ENCODE data around the gene AK8.

AK8 gene

DNA sequence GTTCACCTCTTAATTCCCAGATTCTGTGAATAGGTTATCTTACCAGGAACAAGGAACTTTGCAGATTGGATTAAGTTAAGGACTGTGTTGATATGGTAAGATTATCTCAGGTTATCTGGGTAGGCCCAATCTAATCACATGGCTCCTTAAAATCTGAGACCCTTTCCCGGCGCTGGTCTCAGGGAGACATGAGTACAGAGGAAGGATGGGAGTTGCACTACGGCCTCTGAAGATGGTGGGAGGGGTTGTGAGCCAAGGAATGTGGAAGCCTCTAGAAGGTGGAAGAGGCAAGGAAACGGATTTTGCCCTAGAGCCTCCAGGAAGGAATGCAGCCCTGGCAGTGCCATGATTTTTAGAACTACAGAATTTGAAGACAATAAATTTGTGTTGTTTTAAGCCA, 95.1 kb downstream of the AK8 start:
- H3K4me1 ChIP-seq (ENCODE audit: low read length) = peaks cover 10% of the 10 kb centered on the region
- no peak overlapping the region for H3K9ac ChIP-seq (ENCODE audit: low read length)
- no peaks in the 10 kb centered on the region for H3K79me2 ChIP-seq (ENCODE audit: low read length)
- no peaks in the 10 kb centered on the region for H3K36me3 ChIP-seq (replicated peaks; ENCODE audit: low read depth, low read length)
- no peak overlapping the region for H3K4me2 ChIP-seq (ENCODE audit: low read length)
- H3K27ac ChIP-seq (ENCODE audit: low read length) = no peak overlapping the region
- peaks cover 8% of the 10 kb centered on the region for H3K27me3 ChIP-seq (ENCODE audit: low read depth, low read length)
- no peaks in the 10 kb centered on the region for H4K20me1 ChIP-seq (ENCODE audit: insufficient read depth, low read length)
- TF ChIP-seq EZH2phosphoT487 (IDR thresholded peaks at IDR 0.05; ENCODE audit: low read depth) = no peak
- TF ChIP-seq CTCF (IDR thresholded peaks at IDR 0.05; ENCODE audit: low read depth, low read length) = no peak
- peaks cover 3% of the 10 kb centered on the region; the same call in 1 of the 2 replicates for H3K9me3 ChIP-seq (ENCODE audit: insufficient read depth, low read length)
- no peak overlapping the region for H3K4me3 ChIP-seq (ENCODE audit: low read length)
- H2AFZ ChIP-seq (ENCODE audit: low read depth, low read length) = no peak overlapping the region

GRCh38 chr9:132782037-132782436, 96.0 kb downstream of the AK8 start:
- H3K9ac ChIP-seq (ENCODE audit: low read length) = no peak overlapping the region
- no peak overlapping the region for H3K4me3 ChIP-seq (ENCODE audit: low read length)
- no peak for TF ChIP-seq EZH2phosphoT487 (IDR thresholded peaks at IDR 0.05; ENCODE audit: low read depth)
- TF ChIP-seq CTCF (IDR thresholded peaks at IDR 0.05; ENCODE audit: low read depth, low read length) = no peak
- no peaks in the 10 kb centered on the region for H3K36me3 ChIP-seq (replicated peaks; ENCODE audit: low read depth, low read length)
- no peaks in the 10 kb centered on the region for H3K79me2 ChIP-seq (ENCODE audit: low read length)
- H2AFZ ChIP-seq (ENCODE audit: low read depth, low read length) = no peak overlapping the region
- H3K27me3 ChIP-seq (ENCODE audit: low read depth, low read length) = peaks cover 8% of the 10 kb centered on the region
- H3K9me3 ChIP-seq (ENCODE audit: insufficient read depth, low read length) = no peaks in the 10 kb centered on the region
- no peaks in the 10 kb centered on the region for H4K20me1 ChIP-seq (ENCODE audit: insufficient read depth, low read length)
- peaks cover 10% of the 10 kb centered on the region for H3K4me1 ChIP-seq (ENCODE audit: low read length)
- H3K4me2 ChIP-seq (ENCODE audit: low read length) = no peak overlapping the region
- H3K27ac ChIP-seq (ENCODE audit: low read length) = no peak overlapping the region

GRCh38 chr9:132780230-132781007, 97.7 kb downstream of the AK8 start:
- Histone ChIP-seq H2AFZ (ENCODE audit: low read depth, low read length) (0 out of 2 replicates have a peak overlapping the region, but pooled peaks have one; percentile 53), H3K4me1 (ENCODE audit: low read length) (peaks cover 10% of the 10 kb centered on the region), H3K4me2 (ENCODE audit: low read length) (peak overlapping the region; percentile 42), H3K9me3 (ENCODE audit: insufficient read depth, low read length) (no peaks in the 10 kb centered on the region), H3K79me2 (ENCODE audit: low read length) (no peaks in the 10 kb centered on the region), H3K4me3 (ENCODE audit: low read length) (0 out of 2 replicates have a peak overlapping the region, but pooled peaks have one; percentile 2), H3K27me3 (ENCODE audit: low read depth, low read length) (peaks cover 3% of the 10 kb centered on the region), H3K27ac (ENCODE audit: low read length) (no peak overlapping the region), H3K9ac (ENCODE audit: low read length) (no peak overlapping the region), H3K36me3 (replicated peaks; ENCODE audit: low read depth, low read length) (no peaks in the 10 kb centered on the region), H4K20me1 (ENCODE audit: insufficient read depth, low read length) (no peaks in the 10 kb centered on the region)
- TF ChIP-seq EZH2phosphoT487 (IDR thresholded peaks at IDR 0.05; ENCODE audit: low read depth) (no peak), CTCF (IDR thresholded peaks at IDR 0.05; ENCODE audit: low read depth, low read length) (no peak)

GRCh38 chr9:132776891-132777290, 101.2 kb downstream of the AK8 start:
- no peaks in the 10 kb centered on the region for H3K79me2 ChIP-seq (ENCODE audit: low read length)
- H2AFZ ChIP-seq (ENCODE audit: low read depth, low read length) = no peak overlapping the region
- H3K36me3 ChIP-seq (replicated peaks; ENCODE audit: low read depth, low read length) = no peaks in the 10 kb centered on the region
- H3K27me3 ChIP-seq (ENCODE audit: low read depth, low read length) = peaks cover 3% of the 10 kb centered on the region
- H3K4me3 ChIP-seq (ENCODE audit: low read length) = no peak overlapping the region
- TF ChIP-seq EZH2phosphoT487 (IDR thresholded peaks at IDR 0.05; ENCODE audit: low read depth) (no peak), CTCF (IDR thresholded peaks at IDR 0.05; ENCODE audit: low read depth, low read length) (no peak)
- H3K9ac ChIP-seq (ENCODE audit: low read length) = no peak overlapping the region
- no peaks in the 10 kb centered on the region for H3K9me3 ChIP-seq (ENCODE audit: insufficient read depth, low read length)
- H4K20me1 ChIP-seq (ENCODE audit: insufficient read depth, low read length) = no peaks in the 10 kb centered on the region
- H3K4me2 ChIP-seq (ENCODE audit: low read length) = no peak overlapping the region
- no peak overlapping the region for H3K27ac ChIP-seq (ENCODE audit: low read length)
- H3K4me1 ChIP-seq (ENCODE audit: low read length) = peaks cover 15% of the 10 kb centered on the region

Measured in OCI-LY3 (cell line).